GM21447 (cell line): ENCODE results near the gene ZNF346.

ENCODE experiments used
- ATAC-seq: cut with Tn5 transposase; IDR thresholded peaks from one replicate; pipeline ENCODE4 v1.9.1; 2021; ENCODE audit not compliant: unreplicated experiment

The ZNF346 gene

GRCh38 chr5:177093803-177094202 is 71.3 kb downstream of the ZNF346 start:
- no peak for ATAC-seq

DNA sequence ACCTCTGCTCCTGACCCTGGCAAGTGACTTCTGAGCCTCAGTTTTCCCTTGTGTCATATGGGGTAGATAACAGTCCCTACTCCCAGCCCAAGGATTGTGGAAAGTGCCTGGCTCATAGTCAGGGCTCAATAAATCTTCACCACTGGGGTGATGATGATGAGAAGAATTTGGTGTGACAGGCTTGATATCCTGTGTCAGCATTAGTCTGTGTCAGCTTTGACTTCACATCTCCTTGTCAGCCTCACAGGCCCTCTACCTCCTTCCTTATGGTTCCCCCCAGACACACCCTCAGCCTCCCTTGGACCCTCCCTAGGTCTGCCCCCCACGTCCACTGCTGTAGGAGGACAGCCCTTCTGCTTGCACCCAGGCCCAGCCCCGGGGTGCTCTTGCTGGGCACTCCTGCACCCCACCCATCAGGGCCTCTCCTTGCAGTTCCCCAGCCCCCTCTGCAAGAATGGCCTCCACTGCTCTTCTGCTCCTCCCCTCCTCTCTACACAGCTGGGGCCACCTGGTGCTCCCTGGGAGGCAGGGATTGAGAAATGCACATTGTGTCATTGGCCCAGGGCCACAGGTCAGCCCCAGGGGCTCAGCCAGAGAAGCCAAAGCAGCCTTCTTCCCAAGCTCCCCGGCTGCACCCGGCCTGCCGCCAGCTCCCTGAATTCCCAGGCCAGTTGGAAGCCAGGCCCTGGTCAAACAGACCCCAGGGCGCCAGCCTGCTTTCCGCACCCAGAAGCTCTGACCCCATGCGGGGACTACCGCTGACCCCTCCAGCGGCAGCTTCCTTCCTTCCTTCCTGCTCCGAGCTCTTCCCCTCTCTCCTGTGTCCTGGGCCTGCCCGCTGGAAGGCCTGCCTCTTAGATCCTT is 72.0 kb downstream of the ZNF346 start:
- ATAC-seq, result no peak

DNA sequence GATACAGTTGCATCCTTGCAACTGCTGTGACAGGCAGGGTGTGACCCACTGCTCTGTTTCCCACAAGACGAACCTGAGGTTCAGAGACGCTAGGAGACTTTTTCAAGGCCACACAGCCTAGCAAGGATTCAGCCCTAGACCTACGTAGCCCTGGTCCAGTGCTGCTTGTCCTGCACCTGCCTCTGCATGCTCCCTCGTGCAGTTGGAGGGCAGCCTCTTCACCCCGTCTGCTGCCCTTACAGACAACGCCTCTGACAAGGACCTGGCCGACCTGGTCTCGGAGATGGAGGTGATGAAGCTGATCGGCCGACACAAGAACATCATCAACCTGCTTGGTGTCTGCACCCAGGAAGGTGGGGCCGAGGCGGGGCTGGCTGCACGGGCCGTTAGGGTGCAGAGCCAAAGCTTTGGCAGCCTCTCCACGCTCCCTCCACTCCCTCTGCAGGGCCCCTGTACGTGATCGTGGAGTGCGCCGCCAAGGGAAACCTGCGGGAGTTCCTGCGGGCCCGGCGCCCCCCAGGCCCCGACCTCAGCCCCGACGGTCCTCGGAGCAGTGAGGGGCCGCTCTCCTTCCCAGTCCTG is 72.7 kb downstream of the ZNF346 start:
- ATAC-seq, result no peak

GRCh38 chr5:177096162-177097015 is 73.9 kb downstream of the ZNF346 start:
- no peak for ATAC-seq

DNA sequence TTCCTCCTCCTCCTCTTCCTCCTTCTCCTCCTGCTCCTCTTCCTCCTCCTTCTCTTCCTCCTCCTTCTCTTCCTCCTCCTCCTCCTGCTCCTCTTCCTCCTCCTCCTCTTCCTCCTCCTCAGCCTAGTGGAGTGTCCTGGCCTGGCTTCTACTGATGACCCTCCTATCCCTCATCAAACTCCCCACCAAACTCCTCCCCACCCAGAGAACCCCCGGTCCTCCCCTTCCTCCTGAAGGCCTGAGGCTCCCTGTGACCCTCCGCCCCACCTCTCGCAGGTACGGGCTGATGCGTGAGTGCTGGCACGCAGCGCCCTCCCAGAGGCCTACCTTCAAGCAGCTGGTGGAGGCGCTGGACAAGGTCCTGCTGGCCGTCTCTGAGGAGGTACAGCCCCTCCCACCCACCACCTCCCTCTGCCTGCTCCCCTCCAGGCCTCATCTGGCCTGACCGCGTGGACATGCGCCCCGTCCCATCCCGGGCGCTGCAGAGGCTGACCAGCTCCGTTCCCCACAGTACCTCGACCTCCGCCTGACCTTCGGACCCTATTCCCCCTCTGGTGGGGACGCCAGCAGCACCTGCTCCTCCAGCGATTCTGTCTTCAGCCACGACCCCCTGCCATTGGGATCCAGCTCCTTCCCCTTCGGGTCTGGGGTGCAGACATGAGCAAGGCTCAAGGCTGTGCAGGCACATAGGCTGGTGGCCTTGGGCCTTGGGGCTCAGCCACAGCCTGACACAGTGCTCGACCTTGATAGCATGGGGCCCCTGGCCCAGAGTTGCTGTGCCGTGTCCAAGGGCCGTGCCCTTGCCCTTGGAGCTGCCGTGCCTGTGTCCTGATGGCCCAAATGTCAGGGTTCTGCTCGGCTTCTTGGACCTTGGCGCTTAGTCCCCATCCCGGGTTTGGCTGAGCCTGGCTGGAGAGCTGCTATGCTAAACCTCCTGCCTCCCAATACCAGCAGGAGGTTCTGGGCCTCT is 74.8 kb downstream of the ZNF346 start:
- ATAC-seq, result no peak

DNA sequence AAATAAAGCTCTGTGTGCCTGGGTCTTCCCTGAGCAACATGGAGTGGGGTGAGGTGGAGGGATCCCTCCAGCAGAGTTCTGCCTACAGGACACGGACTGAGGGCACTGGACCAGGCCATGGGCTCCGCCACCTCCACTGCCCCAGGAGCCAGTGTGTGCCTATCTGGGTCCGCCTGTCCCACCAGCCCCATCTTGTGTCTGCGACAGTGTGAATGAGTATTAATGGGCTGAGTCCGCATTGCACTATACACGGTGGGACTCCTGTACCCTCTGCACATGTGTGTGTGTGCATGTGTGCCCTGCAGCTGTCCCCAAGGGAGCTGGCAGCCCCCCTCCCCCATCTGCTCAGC is 75.6 kb downstream of the ZNF346 start:
- ATAC-seq, result no peak

DNA sequence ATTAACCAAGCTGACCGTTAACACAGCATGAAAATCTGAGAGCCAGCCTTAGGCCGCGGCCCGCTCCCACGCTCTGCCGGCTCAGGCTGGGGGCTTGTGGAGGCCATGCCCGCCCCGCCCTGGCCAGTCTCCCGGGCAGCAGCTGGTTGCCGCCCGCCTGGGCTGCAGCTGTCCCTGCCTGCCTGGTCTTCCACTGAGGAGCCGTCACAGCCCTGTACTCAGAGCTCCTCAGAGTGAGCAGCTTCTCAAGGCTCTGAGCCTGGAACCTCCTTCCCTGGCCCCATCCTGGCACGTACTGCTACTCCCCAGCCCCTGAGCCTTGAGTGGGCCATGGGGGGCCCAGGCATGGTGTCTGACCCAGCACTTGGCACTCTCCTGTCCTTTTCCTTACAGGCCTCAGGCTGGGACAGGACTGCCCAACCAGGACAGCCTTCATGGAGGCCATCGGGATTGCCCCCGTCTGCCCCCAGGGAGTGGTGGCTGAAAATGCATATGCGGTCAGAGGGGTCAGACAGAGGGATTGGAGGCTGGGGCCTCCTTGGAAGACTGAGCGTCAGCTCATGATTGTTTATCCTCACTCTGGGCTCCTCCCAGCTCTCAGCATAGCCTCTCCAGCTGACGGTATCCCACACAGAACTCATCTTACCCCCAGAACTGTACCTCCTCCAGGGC is 76.1 kb downstream of the ZNF346 start:
- ATAC-seq, result no peak

DNA sequence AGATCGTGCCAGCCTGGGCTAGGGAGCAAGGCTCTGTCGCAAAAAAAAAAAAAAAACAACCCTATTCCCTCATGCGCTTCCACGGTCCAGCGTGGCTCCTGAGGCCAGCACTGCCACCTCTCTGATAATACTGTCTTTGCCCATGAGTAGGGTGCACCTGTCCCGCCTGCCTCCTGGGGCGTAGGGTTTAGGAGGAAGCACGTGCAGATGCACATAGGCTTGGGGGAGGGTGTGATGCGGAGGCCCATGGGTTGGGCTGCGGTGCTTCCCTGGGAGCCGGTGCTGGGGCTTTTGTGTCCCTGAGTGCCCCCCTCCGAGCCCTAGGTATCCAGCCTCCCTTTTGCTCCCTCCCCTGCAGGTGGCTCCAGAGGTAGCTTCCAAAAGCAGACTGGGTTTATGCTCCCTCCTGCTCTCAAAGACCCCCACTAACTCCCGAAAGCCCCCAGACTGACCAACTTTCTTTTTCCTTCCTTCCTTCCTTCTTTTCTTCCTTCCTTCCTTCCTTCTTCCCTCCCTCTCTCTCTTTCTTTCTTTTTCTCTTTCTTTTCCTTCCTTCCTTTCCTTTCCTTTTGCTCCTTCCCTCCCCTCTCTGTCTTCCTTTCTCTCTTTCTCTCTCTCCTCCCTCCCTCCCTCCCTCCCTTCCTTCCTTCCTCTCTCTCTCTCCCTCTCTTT is 77.1 kb downstream of the ZNF346 start:
- no peak for ATAC-seq

- ATAC-seq, result no peak
These were observed 78.2 kb downstream of the ZNF346 start for GRCh38 chr5:177100714-177101121.

DNA sequence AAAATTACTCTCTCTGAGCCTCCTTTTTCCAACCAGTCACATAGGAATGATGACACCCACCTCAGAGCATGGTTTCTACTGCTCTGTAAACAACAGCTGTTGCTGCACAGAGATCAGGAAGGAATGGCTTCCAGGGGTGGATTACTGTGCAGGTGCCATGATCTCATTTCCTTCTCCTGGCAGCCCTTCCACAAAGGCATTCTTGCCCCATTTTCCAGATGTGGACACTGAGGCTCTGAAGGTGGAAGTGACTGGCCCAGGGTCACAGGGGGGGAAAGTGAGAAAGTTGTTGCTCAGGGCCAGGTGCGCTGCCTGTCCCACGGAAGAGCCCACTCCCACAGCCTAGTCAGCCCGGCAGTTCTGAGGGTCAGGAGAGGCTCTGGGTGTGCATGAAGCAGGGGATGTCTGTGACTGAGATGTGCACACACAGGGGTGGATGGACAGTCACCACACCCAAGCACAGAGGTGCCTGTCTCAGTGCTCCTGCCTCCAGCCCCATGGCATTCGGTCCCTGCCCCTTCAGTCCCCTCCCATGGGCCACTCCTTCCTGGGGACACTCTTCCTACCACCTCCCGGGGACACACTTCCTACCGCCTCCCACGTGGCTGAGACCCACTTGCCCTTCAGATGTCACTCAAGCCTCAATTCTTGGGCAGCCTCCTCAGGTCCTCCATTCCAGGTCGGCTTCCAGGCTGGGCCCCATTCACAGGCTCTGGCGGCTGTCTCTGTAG is 81.2 kb downstream of the ZNF346 start:
- no peak for ATAC-seq

DNA sequence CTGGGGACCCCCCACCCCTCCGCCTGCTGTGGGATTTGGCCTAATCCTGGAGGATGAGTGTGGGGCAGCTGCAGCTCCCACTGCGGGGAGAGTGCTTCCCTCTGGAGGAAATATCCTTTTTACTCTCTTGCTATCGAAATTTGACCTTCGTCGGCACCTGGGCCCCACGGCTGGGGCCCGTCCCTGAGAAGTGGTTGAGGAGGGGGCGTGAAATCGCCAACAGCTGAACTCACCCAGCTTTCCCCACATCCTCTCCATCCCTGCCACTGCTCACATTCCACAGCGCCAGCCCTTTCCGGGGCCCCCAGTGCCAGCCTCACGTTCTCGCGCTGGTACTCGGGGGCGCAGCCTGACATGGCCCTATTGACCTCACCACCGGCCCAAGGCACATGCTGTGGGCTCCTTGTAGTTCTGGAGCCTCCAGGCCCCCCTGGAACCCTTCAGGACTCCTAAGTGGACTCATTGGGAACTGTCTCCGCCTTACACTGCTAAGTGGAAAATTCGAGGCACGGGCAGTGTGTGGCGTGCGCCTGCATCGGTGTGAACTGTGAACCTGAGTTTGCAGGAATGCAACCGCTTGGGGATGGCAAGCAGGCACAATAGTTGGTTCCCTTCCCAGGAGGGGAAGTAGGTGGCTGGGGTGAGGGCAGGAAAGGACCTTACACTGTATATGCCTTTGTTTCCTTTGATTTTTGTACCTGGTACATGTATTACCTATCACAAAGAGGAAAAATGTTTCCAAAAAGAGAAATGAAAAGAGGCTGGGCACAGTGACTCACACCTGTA is 83.4 kb downstream of the ZNF346 start:
- no peak for ATAC-seq

DNA sequence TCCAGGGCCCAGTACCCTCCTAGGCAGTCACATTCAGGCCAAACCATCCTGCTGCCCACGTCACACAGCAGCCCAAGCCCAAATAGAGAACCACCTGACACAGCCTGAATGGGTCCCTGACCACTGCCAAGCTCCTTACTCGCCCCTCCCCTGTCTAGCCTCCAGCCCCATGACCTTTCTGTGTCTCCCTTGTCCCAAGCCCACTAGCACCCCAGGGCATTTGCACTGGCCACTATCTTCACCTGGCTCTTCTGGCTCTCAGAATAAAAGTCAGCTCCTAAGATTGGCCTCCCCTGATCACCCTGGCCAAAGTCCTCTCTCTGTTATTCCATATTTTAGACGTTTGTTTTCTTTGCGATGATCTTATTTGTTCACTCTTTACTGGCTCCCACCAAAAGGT is 84.7 kb downstream of the ZNF346 start:
- no peak for ATAC-seq

DNA sequence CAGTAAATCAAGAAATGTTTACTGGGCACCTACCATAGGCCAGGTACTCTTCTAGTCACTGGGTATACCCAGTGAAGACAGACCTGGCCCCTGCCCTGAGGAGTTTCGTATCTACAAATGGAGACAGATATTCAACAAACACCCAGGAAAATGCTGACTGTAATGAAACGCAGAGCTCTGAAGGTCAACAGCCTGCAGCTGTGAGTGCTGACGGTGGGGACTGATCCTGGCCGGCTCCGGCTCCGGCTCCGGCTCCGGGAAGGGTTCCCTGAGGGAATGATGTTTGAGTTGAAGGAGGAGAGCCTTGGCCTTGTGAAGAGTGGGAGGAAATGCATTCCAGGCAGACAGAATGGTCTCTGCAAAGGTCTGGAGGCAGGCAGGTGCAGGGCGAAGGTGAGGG is 87.3 kb downstream of the ZNF346 start:
- no peak for ATAC-seq

DNA sequence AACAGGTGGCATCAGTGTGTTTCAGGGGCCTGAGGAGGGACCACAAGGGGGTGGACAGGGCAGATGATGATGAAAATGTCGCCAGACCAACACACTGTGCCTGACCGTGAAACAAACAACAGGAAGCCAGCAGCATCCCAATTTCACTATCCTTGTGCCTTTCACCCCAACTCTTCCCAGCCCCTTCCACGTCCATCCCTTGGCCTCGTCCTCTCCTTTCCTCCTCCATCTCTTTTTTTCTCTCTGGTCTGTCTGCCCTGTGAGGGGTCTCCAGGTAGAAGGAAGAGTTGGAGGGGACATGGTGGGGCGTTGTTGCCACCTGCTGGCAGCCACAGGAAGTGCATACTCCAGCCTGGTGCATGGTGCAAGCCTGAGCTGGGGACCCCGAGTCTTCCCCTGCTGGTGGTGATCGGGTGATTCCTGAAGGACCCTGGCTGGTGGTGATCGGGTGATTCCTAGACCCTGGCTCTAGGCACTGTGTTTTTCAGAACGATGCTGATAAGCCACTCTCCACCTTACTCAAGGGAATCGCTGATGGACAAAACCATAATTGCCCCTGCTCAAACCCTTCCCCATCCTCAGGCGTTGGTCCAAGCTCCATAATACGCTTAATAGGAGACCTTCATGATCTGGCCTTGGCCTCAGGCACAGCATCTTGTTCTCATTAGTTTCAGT is 89.4 kb downstream of the ZNF346 start:
- no peak for ATAC-seq

- no peak for ATAC-seq
These were observed 90.2 kb downstream of the ZNF346 start for GRCh38 chr5:177112589-177113220.

DNA sequence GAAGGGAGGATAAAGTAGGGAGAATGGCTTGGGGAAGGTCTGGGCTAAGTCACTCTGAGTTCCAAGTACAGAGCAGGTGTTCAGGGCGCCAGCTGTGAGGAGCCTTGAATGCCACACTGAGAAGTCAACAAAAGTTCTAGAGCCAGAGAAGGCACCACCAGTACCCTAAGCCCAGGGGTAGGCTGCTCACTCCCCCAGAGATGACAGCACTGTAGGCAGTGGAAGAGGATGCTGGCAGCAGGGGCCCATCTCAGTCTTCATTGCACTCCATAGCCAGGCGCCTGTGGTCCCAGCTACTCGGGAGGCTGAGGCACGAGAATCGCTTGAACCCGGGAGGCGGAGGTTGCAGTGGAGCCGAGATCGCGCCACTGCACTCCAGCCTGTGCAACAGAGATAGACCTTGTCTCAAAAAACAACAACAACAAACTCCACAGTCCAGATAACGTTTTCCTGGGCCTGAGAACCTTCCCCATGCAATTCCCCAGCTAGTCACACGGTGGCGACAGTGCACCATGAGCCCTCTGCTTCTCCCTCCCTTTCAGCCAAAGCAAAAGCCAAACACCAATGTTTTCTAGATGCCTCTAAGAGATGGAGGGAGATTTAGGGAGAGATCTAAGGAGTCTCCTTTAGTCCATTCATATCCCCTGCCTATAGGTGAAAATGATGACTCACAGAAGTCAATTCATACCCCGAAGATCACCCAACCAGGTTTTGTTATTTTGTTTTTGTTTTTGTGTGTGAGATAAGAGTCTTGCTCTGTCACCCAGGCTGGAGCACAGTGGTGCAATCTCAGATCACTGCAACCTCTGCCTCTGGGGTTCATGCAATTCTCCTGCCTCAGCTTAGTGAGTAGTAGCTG is 91.3 kb downstream of the ZNF346 start:
- no peak for ATAC-seq
